Measurements from ENCODE around the gene CSTF2.

The CSTF2 gene

GRCh38 chrX:100829730-100830129 lies 9.5 kb downstream of the CSTF2 start:
- H3K4me3 ChIP-seq (ENCODE audit: low read length, poor library complexity, severe bottlenecking) = peak overlapping the region; percentile 13

GRCh38 chrX:100830143-100830542 lies 10.0 kb downstream of the CSTF2 start:
- Histone ChIP-seq H3K9me3 (ENCODE audit: insufficient read depth, low read depth, low read length) (no peaks in the 10 kb centered on the region), H3F3A (ENCODE audit: low read depth) (no peaks in the 10 kb centered on the region), H3K36me3 (ENCODE audit: insufficient read depth, low read length) (peaks cover 43% of the 10 kb centered on the region; the same call in 1 of the 2 replicates), H3K9ac (ENCODE audit: low read depth, low read length, poor library complexity, severe bottlenecking) (no peak overlapping the region), H2AFZ (ENCODE audit: low read length) (no peak overlapping the region), H3K9me2 (replicated peaks; ENCODE audit: low read depth, low read length) (no peaks in the 10 kb centered on the region), H3K4me3 (ENCODE audit: low read length, poor library complexity, severe bottlenecking) (no peak overlapping the region), H3K4me2 (ENCODE audit: low read depth, low read length, poor library complexity, severe bottlenecking) (peak overlapping the region; percentile 27), H4K20me1 (ENCODE audit: insufficient read depth, low read length, poor library complexity, severe bottlenecking) (no peaks in the 10 kb centered on the region), H3K79me2 (ENCODE audit: insufficient read depth, low read length) (no peaks in the 10 kb centered on the region), H3K27me3 (ENCODE audit: insufficient read depth, low read length, poor library complexity, severe bottlenecking) (no peaks in the 10 kb centered on the region), H3K4me1 (ENCODE audit: insufficient read depth, low read length, poor library complexity, severe bottlenecking) (peaks cover 5% of the 10 kb centered on the region)
- TF ChIP-seq CTCF (conservative IDR thresholded peaks at IDR 0.05; ENCODE audit: low read length) (no peak), EZH2phosphoT487 (IDR thresholded peaks at IDR 0.05; ENCODE audit: borderline replicate concordance) (no peak)

More at GRCh38 chrX:100829730-100830129, 9.5 kb downstream of the CSTF2 start:
- Histone ChIP-seq H2AFZ (ENCODE audit: low read length) (no peak overlapping the region), H3K9ac (ENCODE audit: low read depth, low read length, poor library complexity, severe bottlenecking) (no peak overlapping the region), H3K4me2 (ENCODE audit: low read depth, low read length, poor library complexity, severe bottlenecking) (peak overlapping the region; percentile 27), H3K4me1 (ENCODE audit: insufficient read depth, low read length, poor library complexity, severe bottlenecking) (peaks cover 5% of the 10 kb centered on the region), H3F3A (ENCODE audit: low read depth) (no peaks in the 10 kb centered on the region), H4K20me1 (ENCODE audit: insufficient read depth, low read length, poor library complexity, severe bottlenecking) (no peaks in the 10 kb centered on the region), H3K36me3 (ENCODE audit: insufficient read depth, low read length) (peaks cover 43% of the 10 kb centered on the region; the same call in 1 of the 2 replicates), H3K9me3 (ENCODE audit: insufficient read depth, low read depth, low read length) (no peaks in the 10 kb centered on the region), H3K27me3 (ENCODE audit: insufficient read depth, low read length, poor library complexity, severe bottlenecking) (no peaks in the 10 kb centered on the region), H3K79me2 (ENCODE audit: insufficient read depth, low read length) (no peaks in the 10 kb centered on the region), H3K9me2 (replicated peaks; ENCODE audit: low read depth, low read length) (no peaks in the 10 kb centered on the region)
- TF ChIP-seq EZH2phosphoT487 (IDR thresholded peaks at IDR 0.05; ENCODE audit: borderline replicate concordance) = no peak
- TF ChIP-seq CTCF (conservative IDR thresholded peaks at IDR 0.05; ENCODE audit: low read length) = no peak

- Histone ChIP-seq H3K27me3 (ENCODE audit: insufficient read depth, low read length, poor library complexity, severe bottlenecking) (no peaks in the 10 kb centered on the region), H3K9me3 (ENCODE audit: insufficient read depth, low read depth, low read length) (no peaks in the 10 kb centered on the region), H3K4me3 (ENCODE audit: low read length, poor library complexity, severe bottlenecking) (no peak overlapping the region), H3K36me3 (ENCODE audit: insufficient read depth, low read length) (peaks cover 43% of the 10 kb centered on the region; the same call in 1 of the 2 replicates), H4K20me1 (ENCODE audit: insufficient read depth, low read length, poor library complexity, severe bottlenecking) (no peaks in the 10 kb centered on the region), H3K9me2 (replicated peaks; ENCODE audit: low read depth, low read length) (no peaks in the 10 kb centered on the region), H3K4me2 (ENCODE audit: low read depth, low read length, poor library complexity, severe bottlenecking) (no peak overlapping the region), H3K9ac (ENCODE audit: low read depth, low read length, poor library complexity, severe bottlenecking) (no peak overlapping the region), H2AFZ (ENCODE audit: low read length) (no peak overlapping the region), H3F3A (ENCODE audit: low read depth) (no peaks in the 10 kb centered on the region), H3K4me1 (ENCODE audit: insufficient read depth, low read length, poor library complexity, severe bottlenecking) (peaks cover 5% of the 10 kb centered on the region), H3K79me2 (ENCODE audit: insufficient read depth, low read length) (no peaks in the 10 kb centered on the region)
- TF ChIP-seq EZH2phosphoT487 (IDR thresholded peaks at IDR 0.05; ENCODE audit: borderline replicate concordance) = no peak
- TF ChIP-seq CTCF (conservative IDR thresholded peaks at IDR 0.05; ENCODE audit: low read length) = no peak
These were observed 10.4 kb downstream of the CSTF2 start for GRCh38 chrX:100830547-100830946.

Measured in Loucy (cell line).